ENCODE measurements around the gene VWA3B.
"Not testable (repeated sequence)": the region's sequence is repeated elsewhere in the genome, so short reads cannot be mapped to it uniquely, and the experiment has no call there.

VWA3B gene

GRCh38 chr2:98297817-98298682, 211.1 kb downstream of the VWA3B start:
- peak; percentile 26 for TF ChIP-seq CTCF (IDR thresholded peaks at IDR 0.05)
- TF ChIP-seq ZFX (IDR thresholded peaks at IDR 0.05; ENCODE audit: borderline replicate concordance): no peak
- H3K27ac ChIP-seq: no peak overlapping the region

GRCh38 chr2:98298683-98299164, 211.8 kb downstream of the VWA3B start:
- H3K27ac ChIP-seq: no peak overlapping the region
- TF ChIP-seq ZFX (IDR thresholded peaks at IDR 0.05; ENCODE audit: borderline replicate concordance) (no peak), CTCF (IDR thresholded peaks at IDR 0.05) (no peak)

GRCh38 chr2:98299211-98299905, 212.4 kb downstream of the VWA3B start:
- TF ChIP-seq CTCF (IDR thresholded peaks at IDR 0.05) (no peak), ZFX (IDR thresholded peaks at IDR 0.05; ENCODE audit: borderline replicate concordance) (no peak)
- H3K27ac ChIP-seq: no peak overlapping the region

- TF ChIP-seq CTCF (IDR thresholded peaks at IDR 0.05) (no peak), ZFX (IDR thresholded peaks at IDR 0.05; ENCODE audit: borderline replicate concordance) (no peak)
- no peak overlapping the region for H3K27ac ChIP-seq
Observed at GRCh38 chr2:98300141-98300874, 213.3 kb downstream of the VWA3B start.

- no peak overlapping the region for H3K27ac ChIP-seq
- TF ChIP-seq CTCF (IDR thresholded peaks at IDR 0.05) (no peak), ZFX (IDR thresholded peaks at IDR 0.05; ENCODE audit: borderline replicate concordance) (no peak)
Observed at GRCh38 chr2:98301469-98301868, 214.5 kb downstream of the VWA3B start.

GRCh38 chr2:98307131-98307696, 220.2 kb downstream of the VWA3B start:
- H3K27ac ChIP-seq: not testable (repeated sequence)

- TF ChIP-seq CTCF (IDR thresholded peaks at IDR 0.05) (no peak), ZFX (IDR thresholded peaks at IDR 0.05; ENCODE audit: borderline replicate concordance) (no peak)
- no peak overlapping the region for H3K27ac ChIP-seq
Observed at GRCh38 chr2:98308068-98308467, 221.1 kb downstream of the VWA3B start.
